Ovary (tissue), 9 donors: ENCODE measurements around the gene PIGBOS1. TPM values are rescaled to one million over a fixed set of nuclear protein-coding genes. Genes with fewer than 3 reads are reported as not detected.

ENCODE experiments used
- DNase-seq, 5 donors: peaks; one replicate each; pipeline ENCODE4 v3.0.0-alpha.2; 2019 to 2020
- H3K27ac ChIP-seq, 2 donors: fragments of 200-600 bp; one replicate each; pipeline versions ENCODE4 v1.5.1 to v1.8.0; 2019 to 2022
- H3K27me3 ChIP-seq: fragments of 200-600 bp; one replicate; pipeline ENCODE4 v1.8.0; 2022
- H3K36me3 ChIP-seq: fragments of 200-600 bp; sonication (generic); one replicate; pipeline ENCODE4 v1.5.1; 2019
- H3K4me1 ChIP-seq: one replicate; pipeline ENCODE4 v1.8.1; 2013; ENCODE audit warnings: mild to moderate bottlenecking, moderate library complexity; ENCODE audit not compliant: insufficient read depth
- H3K4me3 ChIP-seq: fragments of 200-600 bp; sonication (generic); one replicate; pipeline ENCODE4 v1.5.1; 2017
- H3K9me3 ChIP-seq, 2 donors: fragments of 200-600 bp in 1 of 2; sonication (generic) in 1 of 2; one replicate each; pipeline versions ENCODE4 v1.5.1 to v1.8.1; 2013 to 2019; ENCODE audit warnings: mild to moderate bottlenecking in 1 of 2, moderate library complexity in 1 of 2
- CTCF ChIP-seq, 3 donors: fragments of 450-650 bp in 2 of 3; fragments of 200-600 bp in 1 of 3; IDR thresholded peaks; one replicate each; pipeline versions ENCODE4 v1.5.1 to v1.8.0; 2016 to 2022; ENCODE audit warnings: antibody characterized with exemption in 3 of 3, mild to moderate bottlenecking in 1 of 3
- EP300 ChIP-seq: sonication (generic); formaldehyde crosslinking; IDR thresholded peaks from one replicate; pipeline ENCODE4 v1.6.1; 2017; ENCODE audit warnings: antibody characterized with exemption
- POLR2A ChIP-seq: fragments of 450-650 bp; IDR thresholded peaks from one replicate; pipeline ENCODE4 v1.6.1; 2017; ENCODE audit warnings: antibody characterized with exemption, mild to moderate bottlenecking, moderate library complexity
- whole genome bisulfite sequencing, 3 donors: extraction: QIAGEN DNeasy Blood & Tissue Kit in 1 of 3; methylation state at CpG; one replicate each; pipeline versions ENCODE4 v1.1.5 to v1.1.7; 2013 to 2017; 5-methylcytosine and 5-hydroxymethylcytosine counted together
- intact Hi-C, 4 donors: fragments of 100-400 bp; cut with DNase I; formaldehyde crosslinking; loops; one replicate each; pipeline versions ENCODE4 v1.11.0 to v1.15.1; 2022 to 2023
- polyA plus RNA-seq, 2 donors: library from polyadenylated mRNA; stranded (reverse); fragments of 200-250 nt in 1 of 2; fragments of 350-450 nt in 1 of 2; fragmentation: Illumina TruSeq in 1 of 2; extraction: RNeasy Lipid Tissue Mini Kit (QIAGEN cat#74804) in 1 of 2; gene quantifications; one replicate each; pipeline ENCODE4 v1.2.3, GENCODE V29; 2013 to 2014
- total RNA-seq, 7 donors: library from RNA; depleted of rRNA in 2 of 7; stranded (reverse); fragments of >200 nt in 2 of 7; fragmentation: NEBNext Ultra II Directional in 3 of 7; extraction: Animal tissue kit (Norgen Biotek cat#: 25700) in 3 of 7; gene quantifications; one replicate each; pipeline versions ENCODE4 v1.1.0 to v1.2.4, GENCODE V29; 2016 to 2023
- donor health status: DM: no; HTN: no; CAD: no; lungs with moderate emphysema.
- donor health status: DM: no; HTN: no; CAD: no.
- donor health status: Bipolar disorder and iron deficiency.
- donor health status: DM: yes; HTN: yes; CAD: no.
- donor health status: DM: no; HTN: no; CAD: no.
- donor health status: DM: yes; HTN: yes; CAD: no.

PIGBOS1 gene
- total and polyA plus RNA-seq, 9 donors = 7.5 to 19.8 (median 11.5) TPM

- no peak for TF ChIP-seq CTCF (IDR thresholded peaks at IDR 0.05)
- no peak for TF ChIP-seq EP300
- TF ChIP-seq POLR2A = no peak
- DNase-seq = no peak
- Histone ChIP-seq H3K36me3 (no peaks in the 10 kb centered on the region), H3K27ac (no peak overlapping the region), H3K9me3 (no peaks in the 10 kb centered on the region), H3K4me1 (no peaks in the 10 kb centered on the region), H3K27me3 (no peaks in the 10 kb centered on the region), H3K4me3 (no peak overlapping the region)
- WGBS, 3 donors = 72 to 85% (median 81%) methylated on average over 5 of the region's 5 CpGs
- intact Hi-C loops = no loop called here
These were observed 42.6 kb downstream of the PIGBOS1 start for GRCh38 chr15:55276324-55276723.

GRCh38 chr15:55270291-55270690 is 48.6 kb downstream of the PIGBOS1 start:
- Histone ChIP-seq H3K27me3 (no peaks in the 10 kb centered on the region), H3K4me1 (no peaks in the 10 kb centered on the region), H3K36me3 (no peaks in the 10 kb centered on the region), H3K9me3 (no peaks in the 10 kb centered on the region), H3K4me3 (no peak overlapping the region), H3K27ac (no peak overlapping the region)
- no peak for TF ChIP-seq EP300
- no peak for TF ChIP-seq POLR2A
- TF ChIP-seq CTCF (IDR thresholded peaks at IDR 0.05) = no peak
- no peak for DNase-seq
- intact Hi-C loops = no loop called here
- 81 to 83% (median 81%) methylated on average over 6 of the region's 6 CpGs for WGBS, 3 donors

- TF ChIP-seq POLR2A (no peak), CTCF (IDR thresholded peaks at IDR 0.05) (no peak), EP300 (no peak)
- H3K27ac ChIP-seq = no peak overlapping the region
- H3K9me3 ChIP-seq = no peaks in the 10 kb centered on the region
- intact Hi-C loops = no loop called here
- H3K4me1 ChIP-seq = no peaks in the 10 kb centered on the region
- H3K36me3 ChIP-seq = no peaks in the 10 kb centered on the region
- WGBS, 3 donors = 94 to 96% (median 94%) methylated on average over 2 of the region's 2 CpGs
- DNase-seq = no peak
- no peak overlapping the region for H3K4me3 ChIP-seq
- H3K27me3 ChIP-seq = no peaks in the 10 kb centered on the region
These were observed 50.7 kb downstream of the PIGBOS1 start for GRCh38 chr15:55268176-55268695.

- H3K4me1 ChIP-seq = no peaks in the 10 kb centered on the region
- intact Hi-C loops = no loop called here
- no peak overlapping the region for H3K4me3 ChIP-seq
- no peak for DNase-seq
- no peaks in the 10 kb centered on the region for H3K27me3 ChIP-seq
- H3K9me3 ChIP-seq = no peaks in the 10 kb centered on the region
- no peak overlapping the region for H3K27ac ChIP-seq
- TF ChIP-seq CTCF (IDR thresholded peaks at IDR 0.05) = no peak
- no peak for TF ChIP-seq POLR2A
- TF ChIP-seq EP300 = no peak
- no peaks in the 10 kb centered on the region for H3K36me3 ChIP-seq
- WGBS, 3 donors = 70 to 79% (median 75%) methylated on average over 10 of the region's 10 CpGs
These were observed 51.3 kb downstream of the PIGBOS1 start for GRCh38 chr15:55267401-55268175.

Other genes with a start within 250 kb of the PIGBOS1 start
- 100 to 1,000 TPM; 103 to 190 (median 117) TPM for gene RSL24D1, start 122.2 kb downstream of the PIGBOS1 start, total RNA-seq
- 100 to 1,000 TPM in 1 of 2 donors, 10 to 100 TPM in 1; 86.7 to 135 TPM for gene RSL24D1, start 122.2 kb downstream of the PIGBOS1 start, polyA plus RNA-seq
- gene RAB27A, start 29.3 kb downstream of the PIGBOS1 start, total RNA-seq = 10 to 100 TPM in 5 of 7 donors, 1 to 10 TPM in 2; 6.8 to 16.2 (median 12.1) TPM
- gene RAB27A, start 29.3 kb downstream of the PIGBOS1 start, polyA plus RNA-seq = 10 to 100 TPM in 1 of 2 donors, 1 to 10 TPM in 1; 5.8 to 38.0 TPM
- 10 to 100 TPM in 3 of 7 donors, 1 to 10 TPM in 4; 5.6 to 11.2 (median 9.7) TPM for gene PIGB, start 99 bp upstream of the PIGBOS1 start, total RNA-seq
- gene PIGB, start 99 bp upstream of the PIGBOS1 start, polyA plus RNA-seq = 10 to 100 TPM in 1 of 2 donors, 1 to 10 TPM in 1; 6.9 to 13.5 TPM
- gene CCPG1, start 89.2 kb upstream of the PIGBOS1 start, total RNA-seq = 10 to 100 TPM; 27.8 to 55.3 (median 41.9) TPM
- 10 to 100 TPM; 26.7 to 51.0 TPM for gene CCPG1, start 89.2 kb upstream of the PIGBOS1 start, polyA plus RNA-seq
- gene PIERCE2, start 89.4 kb upstream of the PIGBOS1 start, total RNA-seq = 1 to 10 TPM in 5 of 7 donors, under 1 TPM in 2; 0.35 to 3.9 (median 1.6) TPM
- 1 to 10 TPM; 1.5 to 2.6 TPM for gene PIERCE2, start 89.4 kb upstream of the PIGBOS1 start, polyA plus RNA-seq
- gene DNAAF4, start 189.1 kb upstream of the PIGBOS1 start, total RNA-seq = 1 to 10 TPM; 1.3 to 4.8 (median 2.4) TPM
- gene DNAAF4, start 189.1 kb upstream of the PIGBOS1 start, polyA plus RNA-seq = 1 to 10 TPM; 2.5 to 2.7 TPM